Measurements from ENCODE around the gene ECPAS. TPM values are rescaled to one million over a fixed set of nuclear protein-coding genes. Genes with fewer than 3 reads are reported as not detected.

The ECPAS gene
- total and polyA plus RNA-seq, 2 donors (not counting 1 experiment from before 2014, with no cell fraction given), result 12.9 to 69.5 TPM

GRCh38 chr9:111467778-111468367 lies 16.3 kb downstream of the ECPAS start:
- no peak overlapping the region for H2AFZ ChIP-seq (ENCODE audit: insufficient read depth, low read depth, low read length, poor library complexity, severe bottlenecking)
- WGBS (ENCODE audit: insufficient coverage), result 91% methylated on average over 3 of the region's 4 CpGs
- Mint-ChIP-seq H3K27ac (no peak overlapping the region), H3K9me3 (ENCODE audit: insufficient read depth) (no peaks in the 10 kb centered on the region), H3K27me3 (no peaks in the 10 kb centered on the region), H3K4me1 (peaks cover 25% of the 10 kb centered on the region), H3K4me3 (no peak overlapping the region)
- H3K9ac ChIP-seq (ENCODE audit: low read length), result no peak overlapping the region
- no peak overlapping the region for H3K27ac ChIP-seq (ENCODE audit: low read length in 2 of 2)
- no peaks in the 10 kb centered on the region for H3K27me3 ChIP-seq (replicated peaks in 1 of 4; ENCODE audit: control extremely low read depth in 1 of 4, control insufficient read depth in 3 of 4, insufficient read depth in 4 of 4, low read length in 3 of 4)
- ChIA-PET POLR2A (no interaction called here), CTCF (interaction anchor here (1.1 kb wide), 1 partner anchor 15 kb away, joined by 3 read pairs; no protein-coding TSS in a partner anchor)
- no peaks in the 10 kb centered on the region for H3K9me3 ChIP-seq (ENCODE audit: control extremely low read depth in 1 of 3, control insufficient read depth in 2 of 3, insufficient read depth in 1 of 3, low read length in 2 of 3)
- no peak overlapping the region for H3K4me2 ChIP-seq (replicated peaks; ENCODE audit: low read depth, low read length, poor library complexity, severe bottlenecking)
- DNase-seq, result no peak
- ATAC-seq (ENCODE audit: low read depth), result no peak
- H3K79me2 ChIP-seq (ENCODE audit: control insufficient read depth, insufficient read depth, low read length), result peaks cover 81% of the 10 kb centered on the region
- no peaks in the 10 kb centered on the region for H3K4me1 ChIP-seq (ENCODE audit: control insufficient read depth in 2 of 2, insufficient read depth in 2 of 2, low read length in 2 of 2)
- TF ChIP-seq CTCF (IDR thresholded peaks at IDR 0.05) (no peak), EZH2 (IDR thresholded peaks at IDR 0.05; ENCODE audit: borderline replicate concordance, insufficient read depth, low read depth, low read length, poor library complexity, severe bottlenecking) (no peak)
- no peaks in the 10 kb centered on the region for H3K36me3 ChIP-seq (replicated peaks in 1 of 2; ENCODE audit: control extremely low read depth in 1 of 2, control insufficient read depth in 1 of 2, extremely low read depth in 1 of 2, insufficient read depth in 2 of 2, low read length in 1 of 2)
- H4K20me1 ChIP-seq (ENCODE audit: control insufficient read depth, insufficient read depth, low read length, poor library complexity, severe bottlenecking), result peaks cover 16% of the 10 kb centered on the region
- H3K4me3 ChIP-seq (ENCODE audit: control extremely low read depth in 1 of 5, extremely low read depth in 1 of 5, insufficient read depth in 1 of 5, low read depth in 2 of 5, low read length in 4 of 5), result no peak overlapping the region
- intact Hi-C loops (cut with micrococcal nuclease), result no loop called here

GRCh38 chr9:111463048-111463447 lies 21.1 kb downstream of the ECPAS start:
- Mint-ChIP-seq H3K27ac (no peak overlapping the region), H3K4me3 (no peak overlapping the region), H3K27me3 (no peaks in the 10 kb centered on the region), H3K4me1 (peaks cover 23% of the 10 kb centered on the region), H3K9me3 (ENCODE audit: insufficient read depth) (peaks cover 7% of the 10 kb centered on the region)
- H4K20me1 ChIP-seq (ENCODE audit: control insufficient read depth, insufficient read depth, low read length, poor library complexity, severe bottlenecking), result peaks cover 17% of the 10 kb centered on the region
- POLR2A ChIA-PET, result no interaction called here
- H3K79me2 ChIP-seq (ENCODE audit: control insufficient read depth, insufficient read depth, low read length), result peaks cover 90% of the 10 kb centered on the region
- no peaks in the 10 kb centered on the region for H3K4me1 ChIP-seq (ENCODE audit: control insufficient read depth in 2 of 2, insufficient read depth in 2 of 2, low read length in 2 of 2)
- H3K27me3 ChIP-seq (replicated peaks in 1 of 4; ENCODE audit: control extremely low read depth in 1 of 4, control insufficient read depth in 3 of 4, insufficient read depth in 4 of 4, low read length in 3 of 4), result no peaks in the 10 kb centered on the region
- DNase-seq (no peak), ATAC-seq (ENCODE audit: low read depth) (no peak)
- H3K27ac ChIP-seq (ENCODE audit: low read length in 2 of 2), result no peak overlapping the region
- intact Hi-C loops (cut with micrococcal nuclease), result no loop called here
- TF ChIP-seq EZH2 (IDR thresholded peaks at IDR 0.05; ENCODE audit: borderline replicate concordance, insufficient read depth, low read depth, low read length, poor library complexity, severe bottlenecking) (no peak), CTCF (IDR thresholded peaks at IDR 0.05) (no peak)
- no peak overlapping the region for H3K4me3 ChIP-seq (ENCODE audit: control extremely low read depth in 1 of 5, extremely low read depth in 1 of 5, insufficient read depth in 1 of 5, low read depth in 2 of 5, low read length in 4 of 5)
- CTCF ChIA-PET, result interaction anchor here (0.7 kb wide), 1 partner anchor 239 kb away, joined by 3 read pairs; no protein-coding TSS in a partner anchor
- H2AFZ ChIP-seq (ENCODE audit: insufficient read depth, low read depth, low read length, poor library complexity, severe bottlenecking), result no peak overlapping the region
- H3K4me2 ChIP-seq (replicated peaks; ENCODE audit: low read depth, low read length, poor library complexity, severe bottlenecking), result no peak overlapping the region
- 92% methylated on average over 2 of the region's 2 CpGs for WGBS (ENCODE audit: insufficient coverage)
- peaks cover 0 to 4% (median 3%) of the 10 kb centered on the region in 3 donors for H3K9me3 ChIP-seq (ENCODE audit: control extremely low read depth in 1 of 3, control insufficient read depth in 2 of 3, insufficient read depth in 1 of 3, low read length in 2 of 3)
- H3K9ac ChIP-seq (ENCODE audit: low read length), result no peak overlapping the region
- no peaks in the 10 kb centered on the region for H3K36me3 ChIP-seq (replicated peaks in 1 of 2; ENCODE audit: control extremely low read depth in 1 of 2, control insufficient read depth in 1 of 2, extremely low read depth in 1 of 2, insufficient read depth in 2 of 2, low read length in 1 of 2)

Data from B cell (primary cell).